Measurements from ENCODE around the gene TXNRD2. TPM values are rescaled to one million over a fixed set of nuclear protein-coding genes. Genes with fewer than 3 reads are reported as not detected.
A peak's percentile ranks its signal among the peaks of the same experiment; 100 is the strongest.

The TXNRD2 gene
- total RNA-seq, 1 experiment from 2014 or later, result 23.0 TPM

DNA sequence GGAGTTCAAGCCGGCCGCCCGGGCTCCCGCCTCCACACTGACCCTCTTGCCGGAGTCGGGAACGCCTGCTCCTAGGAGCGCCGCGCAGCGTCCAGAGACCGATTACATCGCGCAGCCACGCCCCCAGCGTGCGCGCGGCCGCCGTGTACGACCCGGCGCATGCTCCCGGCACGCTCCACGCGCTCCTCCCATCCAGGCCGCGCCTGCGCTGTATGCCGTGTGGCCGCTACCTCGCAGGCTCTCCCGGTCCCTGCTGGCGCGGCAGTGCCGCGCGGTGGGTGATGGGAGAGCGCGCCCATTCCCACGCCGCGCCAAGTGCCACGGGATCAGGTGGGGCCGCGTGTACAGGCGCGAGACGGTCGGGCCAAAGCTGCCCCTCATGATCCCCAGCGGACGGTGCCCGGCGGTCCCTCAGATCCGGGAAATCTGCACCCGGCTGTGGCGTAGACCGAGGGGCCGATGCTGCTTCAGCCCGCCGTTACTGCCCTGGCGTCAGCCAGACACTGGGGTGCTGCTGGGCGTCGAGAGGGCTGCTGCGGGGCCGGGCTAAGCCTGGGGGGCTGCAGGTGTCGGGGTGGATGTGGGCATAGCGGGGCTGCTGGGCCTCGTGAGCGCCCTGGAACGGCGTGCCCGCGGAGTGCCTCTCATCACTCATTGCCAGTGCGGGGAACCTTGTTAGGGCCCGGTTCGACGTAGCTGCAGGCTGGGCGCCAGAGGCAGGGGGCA lies 86.7 kb downstream of the TXNRD2 start, which contains the start of the genes GNB1L and RTL10:
Gene GNB1L, minus strand, starts transcription at position 97 of the 726 bp plus-strand sequence. CDS start 33,519 bp downstream, outside the sequence.
Gene RTL10, minus strand, starts transcription at position 97 of the 726 bp plus-strand sequence. CDS start 2,613 bp downstream, outside the sequence.
- Histone ChIP-seq H3K4me1 (ENCODE audit: insufficient read depth, low read length) (peaks cover 44% of the 10 kb centered on the region), H3K9ac (ENCODE audit: low read length) (peak within 1 kb of the TSS; percentile 95), H3K27ac (ENCODE audit: low read length) (peak within 1 kb of the TSS; percentile 71), H3K4me3 (ENCODE audit: low read length) (peak within 1 kb of the TSS; percentile 96), H3F3A (ENCODE audit: low read length, unreplicated experiment) (no peaks in the 10 kb centered on the region), H3K9me3 (ENCODE audit: low read length) (no peaks in the 10 kb centered on the region), H3K4me2 (ENCODE audit: low read length) (peak within 1 kb of the TSS; percentile 99), H3K9me2 (replicated peaks; ENCODE audit: low read length) (no peaks in the 10 kb centered on the region), H4K20me1 (ENCODE audit: low read length) (peaks cover 21% of the 10 kb centered on the region), H3K36me3 (ENCODE audit: low read depth, low read length) (peaks cover 10% of the 10 kb centered on the region; the same call in 1 of the 2 replicates), H2AFZ (ENCODE audit: low read length) (peak within 1 kb of the TSS; percentile 79), H3K27me3 (ENCODE audit: low read length) (no peaks in the 10 kb centered on the region), H3K79me2 (ENCODE audit: low read length) (peaks cover 61% of the 10 kb centered on the region)
- ChIA-PET CTCF (no interaction called here), POLR2A (ENCODE audit: unreplicated experiment) (interaction anchor here (0.7 kb wide), 1 partner anchor 99 kb away, joined by 3 read pairs; no protein-coding TSS in a partner anchor)
- DNase-seq, result peak; percentile 95
- peak; percentile 83 for ATAC-seq
- TF ChIP-seq CTCF (conservative IDR thresholded peaks at IDR 0.05; ENCODE audit: low read depth, low read length), result no peak
- TF ChIP-seq EZH2 (IDR thresholded peaks at IDR 0.05; ENCODE audit: low read length, unreplicated experiment), result no peak
- peak; percentile 89 for TF ChIP-seq EZH2phosphoT487 (IDR thresholded peaks at IDR 0.05; ENCODE audit: borderline replicate concordance, low read length)
- intact Hi-C loops (cut with micrococcal nuclease), result loop anchor here (10.0 kb wide), 1 partner anchor 90 kb away; the partner anchor contains the start of gene TBX1
- TSS peak; percentile 49 for BruUV-seq (replicated peaks)

- CTCF ChIA-PET, result no interaction called here
- Histone ChIP-seq H3K27ac (ENCODE audit: low read length) (no peak overlapping the region), H2AFZ (ENCODE audit: low read length) (peak overlapping the region; percentile 29; the same call in 1 of the 2 replicates)
Measured at GRCh38 chr22:19853879-19854777, 87.5 kb downstream of the TXNRD2 start.

More at GRCh38 chr22:19853879-19854777, 87.5 kb downstream of the TXNRD2 start:
- H3K4me2 ChIP-seq (ENCODE audit: low read length), result peak overlapping the region; percentile 99
- peak overlapping the region; percentile 95 for H3K9ac ChIP-seq (ENCODE audit: low read length)
- DNase-seq (no peak), ATAC-seq (peak; percentile 3)
- POLR2A ChIA-PET (ENCODE audit: unreplicated experiment), result interaction anchor here (0.5 kb wide), 1 partner anchor 948 kb away, joined by 3 read pairs; the partner anchor contains the start of gene DGCR6
- H3K9me3 ChIP-seq (ENCODE audit: low read length), result no peaks in the 10 kb centered on the region
- no peaks in the 10 kb centered on the region for H3K9me2 ChIP-seq (replicated peaks; ENCODE audit: low read length)
- peaks cover 52% of the 10 kb centered on the region for H3K4me1 ChIP-seq (ENCODE audit: insufficient read depth, low read length)
- no peaks in the 10 kb centered on the region for H3K27me3 ChIP-seq (ENCODE audit: low read length)
- peak overlapping the region; percentile 96 for H3K4me3 ChIP-seq (ENCODE audit: low read length)
- no peaks in the 10 kb centered on the region for H3F3A ChIP-seq (ENCODE audit: low read length, unreplicated experiment)
- intact Hi-C loops (cut with micrococcal nuclease), result loop anchor here (10.0 kb wide), 1 partner anchor 89 kb away; the partner anchor contains the start of gene TBX1
- TSS peak; percentile 53 for BruUV-seq (replicated peaks)
- peaks cover 21% of the 10 kb centered on the region for H4K20me1 ChIP-seq (ENCODE audit: low read length)
- no peak for TF ChIP-seq EZH2 (IDR thresholded peaks at IDR 0.05; ENCODE audit: low read length, unreplicated experiment)
- TF ChIP-seq EZH2phosphoT487 (IDR thresholded peaks at IDR 0.05; ENCODE audit: borderline replicate concordance, low read length), result no peak
- peaks cover 10% of the 10 kb centered on the region; the same call in 1 of the 2 replicates for H3K36me3 ChIP-seq (ENCODE audit: low read depth, low read length)
- H3K79me2 ChIP-seq (ENCODE audit: low read length), result peaks cover 61% of the 10 kb centered on the region

Data from PC-3 (cell line).